22Rv1 (cell line): ENCODE data around the gene NRXN2.

Experiments
- CTCF ChIP-seq: fragments of 450-650 bp; IDR thresholded peaks from 2 replicates; pipeline ENCODE4 v1.5.1; 2017; ENCODE audit warnings: mild to moderate bottlenecking
- ZFX ChIP-seq: fragments of 450-650 bp; IDR thresholded peaks from 2 replicates; pipeline ENCODE4 v1.6.1; 2017; ENCODE audit warnings: antibody characterized with exemption, borderline replicate concordance

- no peak for TF ChIP-seq CTCF
- TF ChIP-seq ZFX = no peak
Measured at GRCh38 chr11:64760759-64761420, 37.9 kb upstream of the NRXN2 start.
